H1 (cell line): ENCODE measurements around the gene SLC15A3. TPM values are rescaled to one million over a fixed set of nuclear protein-coding genes. Genes with fewer than 3 reads are reported as not detected.

Experiments
- HDAC6 ChIP-seq: IDR thresholded peaks from one replicate; pipeline ENCODE4 v1.7.1; 2012; ENCODE audit warnings: low read depth, mild to moderate bottlenecking, inconsistent platforms, low read length, moderate library complexity
- polyA plus RNA-seq, 7 experiments: library from polyadenylated mRNA; depleted of rRNA in 3 of 7; stranded (reverse) in 5 of 7; unstranded in 2 of 7; fragments of >200 nt in 5 of 7; fragments of 200-250 nt in 2 of 7; gene quantifications; 1 replicate in 5 of 7; 2 replicates in 1 of 7; 4 replicates in 1 of 7; pipeline versions ENCODE4 v1.2.1 to v1.2.3, GENCODE V29; 2011 to 2013; ENCODE audit warnings: missing spikeins in 2 of 7, mixed read lengths in 2 of 7
- total RNA-seq: library from RNA; stranded (reverse); fragmentation: NEBNext Ultra II Directional; extraction: Animal tissue kit (Norgen Biotek cat#: 25700); gene quantifications from 2 replicates; pipeline ENCODE4 v1.2.1, GENCODE V29; 2021

SLC15A3 gene
- total and polyA plus RNA-seq, 2 of the 8 experiments (the other 6 are each of a cell fraction or from before 2014, with no cell fraction given), result 25.8 to 31.0 TPM

DNA sequence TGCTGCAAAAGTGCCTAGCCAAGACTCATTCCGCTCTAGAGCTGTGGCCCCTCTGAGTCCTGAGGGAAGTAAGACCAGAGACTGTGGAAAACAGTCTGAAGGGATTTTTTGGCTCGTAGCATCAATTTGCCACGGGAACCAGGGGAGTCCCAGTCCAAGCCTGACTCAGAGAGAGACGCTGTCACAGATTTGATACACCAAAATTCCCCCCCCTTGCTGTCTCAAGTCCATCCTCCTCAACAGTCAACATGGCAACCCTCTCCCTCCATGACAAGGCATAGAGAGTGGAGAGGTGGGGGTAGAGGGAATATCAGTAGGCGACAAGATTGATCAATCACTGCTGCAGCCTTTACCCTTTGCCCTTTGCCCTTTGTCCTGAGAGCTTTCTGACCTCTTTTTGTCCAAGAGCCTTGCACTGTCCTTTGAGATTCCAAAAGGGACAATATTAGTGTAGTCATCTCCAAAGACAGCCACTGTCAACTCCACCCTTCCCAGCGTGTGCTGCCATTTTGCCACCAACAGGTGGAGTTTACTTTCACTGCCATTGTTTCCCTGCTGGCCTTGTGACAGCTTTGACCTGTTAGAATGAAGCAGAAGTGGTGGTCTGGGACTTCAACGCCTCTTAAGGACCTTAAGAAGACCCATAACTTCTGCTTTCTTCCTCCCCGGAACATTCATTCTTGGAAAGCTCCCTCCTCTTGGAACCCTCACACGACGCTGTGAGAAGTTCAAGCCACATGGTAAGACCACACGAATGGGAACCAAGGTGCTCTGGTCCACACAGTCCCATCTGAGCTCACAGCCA lies 7.3 kb downstream of the SLC15A3 start (continued):
- TF ChIP-seq HDAC6, result no peak
